ENCODE data around the gene ZFR. TPM values are rescaled to one million over a fixed set of nuclear protein-coding genes. Genes with fewer than 3 reads are reported as not detected.
"Not testable (repeated sequence)": the region's sequence is repeated elsewhere in the genome, so short reads cannot be mapped to it uniquely, and the experiment has no call there.

Gene ZFR
- total RNA-seq, 1 donor from 2014 or later, result 66.1 TPM

GRCh38 chr5:32450952-32451351, 6.4 kb upstream of the ZFR start:
- DNase-seq, result no peak

- DNase-seq, result no peak
Observed at GRCh38 chr5:32449262-32449661, 4.7 kb upstream of the ZFR start.

GRCh38 chr5:32446630-32447029, 2.1 kb upstream of the ZFR start:
- DNase-seq, result no peak

- no peak for DNase-seq
Observed at GRCh38 chr5:32445831-32446614, 1.5 kb upstream of the ZFR start.

- DNase-seq, result no peak
Observed at GRCh38 chr5:32445287-32445758, 783 bp upstream of the ZFR start.

GRCh38 chr5:32443541-32444430, 754 bp downstream of the ZFR start:
- no peak for DNase-seq

GRCh38 chr5:32443145-32443540, 1.4 kb downstream of the ZFR start:
- DNase-seq, result peak; percentile 21

- no peak for DNase-seq
Observed at GRCh38 chr5:32439086-32439642, 5.4 kb downstream of the ZFR start.

- no peak for DNase-seq
Observed at GRCh38 chr5:32436553-32437242, 7.8 kb downstream of the ZFR start.

- no peak for DNase-seq
Observed at GRCh38 chr5:32435383-32435782, 9.2 kb downstream of the ZFR start.

- DNase-seq, result no peak
Observed at GRCh38 chr5:32434221-32434620, 10.3 kb downstream of the ZFR start.

- DNase-seq, result no peak
Observed at GRCh38 chr5:32432633-32433032, 11.9 kb downstream of the ZFR start.

GRCh38 chr5:32430825-32431224, 13.7 kb downstream of the ZFR start:
- not testable (repeated sequence) for DNase-seq

- no peak for DNase-seq
Observed at GRCh38 chr5:32428426-32428825, 16.1 kb downstream of the ZFR start.

- DNase-seq, result no peak
Observed at GRCh38 chr5:32426440-32427151, 17.9 kb downstream of the ZFR start.

- DNase-seq, result no peak
Observed at GRCh38 chr5:32422697-32423096, 21.8 kb downstream of the ZFR start.

GRCh38 chr5:32421075-32421474, 23.5 kb downstream of the ZFR start:
- DNase-seq, result no peak

GRCh38 chr5:32420506-32420905, 24.0 kb downstream of the ZFR start:
- DNase-seq, result no peak

GRCh38 chr5:32419791-32420190, 24.7 kb downstream of the ZFR start:
- no peak for DNase-seq

- DNase-seq, result no peak
Observed at GRCh38 chr5:32413466-32414263, 30.9 kb downstream of the ZFR start.

- no peak for DNase-seq
Observed at GRCh38 chr5:32410630-32411029, 33.9 kb downstream of the ZFR start.

All from skin of body (tissue), 2 donors.